ENCODE results near the gene GSX2. TPM values are rescaled to one million over a fixed set of nuclear protein-coding genes. Genes with fewer than 3 reads are reported as not detected.

The GSX2 gene
- total and polyA plus RNA-seq, 4 donors = not detected

DNA sequence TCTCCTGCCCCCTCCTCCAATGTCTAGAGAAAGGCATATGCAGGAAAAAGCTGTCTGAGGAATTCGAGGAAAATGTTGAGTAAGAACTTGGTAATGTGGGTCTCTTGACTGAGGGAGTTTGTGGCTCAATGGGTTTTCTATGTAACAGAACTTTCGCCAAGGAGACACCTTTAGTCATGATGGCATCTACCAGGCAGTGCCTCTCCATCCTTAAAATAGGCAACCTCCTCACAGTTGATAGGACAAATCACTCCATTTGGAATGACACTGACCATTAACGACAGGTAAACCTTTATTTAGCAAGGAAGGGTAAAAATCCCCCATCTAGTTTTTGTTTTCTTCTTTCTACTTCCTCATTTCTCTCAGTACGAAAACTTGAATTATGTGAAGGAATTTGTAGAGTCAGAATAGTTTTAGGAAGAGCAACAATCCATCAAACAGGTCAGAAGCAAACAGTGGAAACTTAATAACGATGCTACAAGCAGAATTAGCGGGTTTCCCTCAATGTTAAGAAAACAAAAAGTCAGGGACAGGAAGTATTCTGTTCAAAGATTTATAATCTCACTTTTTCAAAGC lies 2.7 kb downstream of the GSX2 start:
- Histone ChIP-seq H3K4me1 (ENCODE audit: control insufficient read depth in 5 of 5, insufficient read depth in 5 of 5, low read length in 5 of 5) (peaks cover 0 to 34% (median 3%) of the 10 kb centered on the region in 5 donors), H3K9me3 (ENCODE audit: control insufficient read depth in 4 of 4, insufficient read depth in 3 of 4, low read length in 3 of 4) (peaks cover 0 to 7% (median 0%) of the 10 kb centered on the region in 4 donors), H3K4me3 (no peak overlapping the region), H3K27me3 (ENCODE audit: control insufficient read depth in 3 of 3, insufficient read depth in 3 of 3, low read length in 2 of 3) (peaks cover 23 to 94% (median 89%) of the 10 kb centered on the region in 3 donors), H3K27ac (ENCODE audit: low read depth in 1 of 2, low read length in 1 of 2) (no peak overlapping the region), H3K9ac (ENCODE audit: insufficient read depth in 1 of 2, low read length in 2 of 2) (no peak overlapping the region), H3K36me3 (ENCODE audit: control insufficient read depth in 4 of 4, insufficient read depth in 4 of 4, low read length in 4 of 4) (no peaks in the 10 kb centered on the region)
- DNase-seq = peak in 1 of 3 donors; percentile 37
- 17 to 23% methylated on average over 6 of the region's 6 CpGs for WGBS, 2 donors
- ATAC-seq (ENCODE audit: insufficient read depth, low FRiP score) = no peak
- TF ChIP-seq, protein P1, sequence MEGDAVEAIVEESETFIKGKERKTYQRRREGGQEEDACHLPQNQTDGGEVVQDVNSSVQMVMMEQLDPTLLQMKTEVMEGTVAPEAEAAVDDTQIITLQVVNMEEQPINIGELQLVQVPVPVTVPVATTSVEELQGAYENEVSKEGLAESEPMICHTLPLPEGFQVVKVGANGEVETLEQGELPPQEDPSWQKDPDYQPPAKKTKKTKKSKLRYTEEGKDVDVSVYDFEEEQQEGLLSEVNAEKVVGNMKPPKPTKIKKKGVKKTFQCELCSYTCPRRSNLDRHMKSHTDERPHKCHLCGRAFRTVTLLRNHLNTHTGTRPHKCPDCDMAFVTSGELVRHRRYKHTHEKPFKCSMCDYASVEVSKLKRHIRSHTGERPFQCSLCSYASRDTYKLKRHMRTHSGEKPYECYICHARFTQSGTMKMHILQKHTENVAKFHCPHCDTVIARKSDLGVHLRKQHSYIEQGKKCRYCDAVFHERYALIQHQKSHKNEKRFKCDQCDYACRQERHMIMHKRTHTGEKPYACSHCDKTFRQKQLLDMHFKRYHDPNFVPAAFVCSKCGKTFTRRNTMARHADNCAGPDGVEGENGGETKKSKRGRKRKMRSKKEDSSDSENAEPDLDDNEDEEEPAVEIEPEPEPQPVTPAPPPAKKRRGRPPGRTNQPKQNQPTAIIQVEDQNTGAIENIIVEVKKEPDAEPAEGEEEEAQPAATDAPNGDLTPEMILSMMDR (IDR thresholded peaks at IDR 0.05; ENCODE audit: control extremely low read depth, extremely low read depth) = no peak

DNA sequence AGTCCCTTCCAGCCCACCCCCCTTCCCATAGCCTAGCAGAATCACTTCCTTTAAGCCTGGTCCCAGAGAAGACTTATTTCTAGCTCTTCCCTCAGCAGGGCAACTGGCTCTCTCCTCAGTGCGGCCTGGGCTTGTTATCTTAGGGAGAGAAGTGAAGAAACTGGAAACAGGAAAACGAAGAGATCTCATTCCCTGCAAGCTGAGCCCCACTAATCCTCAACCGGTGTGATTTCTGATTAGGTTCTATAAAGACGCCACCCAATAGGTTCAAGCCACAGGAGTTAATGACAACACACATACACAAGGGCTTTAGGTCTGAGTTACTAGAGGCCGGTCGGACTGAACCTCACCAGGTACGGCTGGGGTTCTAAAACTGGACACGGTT lies 3.2 kb downstream of the GSX2 start:
- peaks cover 0 to 37% (median 5%) of the 10 kb centered on the region in 5 donors for H3K4me1 ChIP-seq (ENCODE audit: control insufficient read depth in 5 of 5, insufficient read depth in 5 of 5, low read length in 5 of 5)
- no peak overlapping the region for H3K27ac ChIP-seq (ENCODE audit: low read depth in 1 of 2, low read length in 1 of 2)
- H3K4me3 ChIP-seq = no peak overlapping the region
- no peak overlapping the region for H3K9ac ChIP-seq (ENCODE audit: insufficient read depth in 1 of 2, low read length in 2 of 2)
- TF ChIP-seq, protein P1 (IDR thresholded peaks at IDR 0.05; ENCODE audit: control extremely low read depth, extremely low read depth) = no peak
- 8 to 9% methylated on average over 8 of the region's 8 CpGs for WGBS, 2 donors
- H3K36me3 ChIP-seq (ENCODE audit: control insufficient read depth in 4 of 4, insufficient read depth in 4 of 4, low read length in 4 of 4) = no peaks in the 10 kb centered on the region
- ATAC-seq (ENCODE audit: insufficient read depth, low FRiP score) (no peak), DNase-seq (peak in 1 of 3 donors; percentile 44)
- peaks cover 0 to 7% (median 0%) of the 10 kb centered on the region in 4 donors for H3K9me3 ChIP-seq (ENCODE audit: control insufficient read depth in 4 of 4, insufficient read depth in 3 of 4, low read length in 3 of 4)
- peaks cover 23 to 94% (median 89%) of the 10 kb centered on the region in 3 donors for H3K27me3 ChIP-seq (ENCODE audit: control insufficient read depth in 3 of 3, insufficient read depth in 3 of 3, low read length in 2 of 3)

DNA sequence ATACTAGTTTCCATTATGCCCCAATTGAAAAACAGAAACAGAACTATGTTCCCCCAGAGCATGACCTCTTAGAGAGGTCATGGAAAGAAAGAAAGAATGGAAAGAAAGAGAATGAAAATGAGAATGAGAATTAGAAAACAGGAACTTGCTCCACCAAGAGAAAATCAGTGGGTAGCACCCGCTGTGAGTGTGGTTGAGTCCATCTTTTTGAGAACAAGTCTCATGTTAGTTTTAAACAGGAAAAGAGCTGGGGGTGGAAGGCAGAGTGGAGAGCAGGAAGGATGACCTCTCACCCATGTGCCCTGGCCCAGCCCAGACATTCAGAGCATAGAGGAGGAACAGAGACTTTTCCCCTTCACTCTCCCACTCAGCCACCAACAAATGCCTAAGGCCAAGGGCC lies 4.9 kb downstream of the GSX2 start:
- TF ChIP-seq, protein P1 (IDR thresholded peaks at IDR 0.05; ENCODE audit: control extremely low read depth, extremely low read depth) = no peak
- Histone ChIP-seq H3K36me3 (ENCODE audit: control insufficient read depth in 4 of 4, insufficient read depth in 4 of 4, low read length in 4 of 4) (no peaks in the 10 kb centered on the region), H3K9me3 (ENCODE audit: control insufficient read depth in 4 of 4, insufficient read depth in 3 of 4, low read length in 3 of 4) (peaks cover 0 to 7% (median 0%) of the 10 kb centered on the region in 4 donors), H3K4me1 (ENCODE audit: control insufficient read depth in 5 of 5, insufficient read depth in 5 of 5, low read length in 5 of 5) (peaks cover 0 to 48% (median 5%) of the 10 kb centered on the region in 5 donors), H3K27ac (ENCODE audit: low read depth in 1 of 2, low read length in 1 of 2) (no peak overlapping the region), H3K4me3 (no peak overlapping the region), H3K27me3 (ENCODE audit: control insufficient read depth in 3 of 3, insufficient read depth in 3 of 3, low read length in 2 of 3) (peaks cover 17 to 94% (median 89%) of the 10 kb centered on the region in 3 donors), H3K9ac (ENCODE audit: insufficient read depth in 1 of 2, low read length in 2 of 2) (no peak overlapping the region)
- ATAC-seq (ENCODE audit: insufficient read depth, low FRiP score) (no peak), DNase-seq (no peak)
- whole genome bisulfite sequencing, 2 donors = 32 to 57% methylated on average over 1 of the region's 1 CpG
